B cell (primary cell): Measurements from ENCODE around the gene PTPRN. TPM values are rescaled to one million over a fixed set of nuclear protein-coding genes. Genes with fewer than 3 reads are reported as not detected.

Experiments
- ATAC-seq: fragments of 200-7000 bp; cut with Tn5 transposase; one replicate; pipeline ENCODE4 v1.10.0; 2021; ENCODE audit warnings: low read depth, mild to moderate bottlenecking, moderate number of reproducible peaks, moderate library complexity
- CTCF ChIA-PET: fragments of 350-600 bp; sonication (Branson Sonifier 250); formaldehyde crosslinking; loops from one replicate; lab custom pipeline; 2021; ENCODE audit warnings: antibody characterized with exemption, inconsistent platforms; lab: Charles Lee
- POLR2A ChIA-PET: fragments of 350-600 bp; sonication (Branson Sonifier 250); formaldehyde crosslinking; loops from one replicate; lab custom pipeline; 2021; ENCODE audit warnings: antibody characterized with exemption; lab: Charles Lee
- DNase-seq: peaks from one replicate; pipeline ENCODE4 v3.0.0; 2013
- H2AFZ ChIP-seq: 2 replicates; pipeline ENCODE4 v1.6.1; 2012; ENCODE audit warnings: mild to moderate bottlenecking, low read depth, low read length; ENCODE audit not compliant: insufficient read depth, poor library complexity, severe bottlenecking
- H3K27ac ChIP-seq, 2 donors: 1 replicate in 1 of 2; 2 replicates in 1 of 2; pipeline ENCODE4 v1.5.1; 2012 to 2013; ENCODE audit warnings: low read length in 2 of 2, mild to moderate bottlenecking in 2 of 2, moderate library complexity in 1 of 2
- H3K27me3 ChIP-seq, 4 experiments: fragments of 200-600 bp in 1 of 4; sonication (generic) in 1 of 4; replicated peaks in 1 of 4; 1 replicate in 2 of 4; 2 replicates in 2 of 4; pipeline versions ENCODE4 v1.6.1 to v1.7.0; 2013 to 2016; ENCODE audit warnings: low read length in 3 of 4, mild to moderate bottlenecking in 2 of 4, mixed read lengths in 1 of 4, moderate library complexity in 1 of 4; ENCODE audit not compliant: insufficient read depth in 4 of 4, control insufficient read depth in 3 of 4; ENCODE audit errors: control extremely low read depth in 1 of 4
- H3K36me3 ChIP-seq, 2 experiments: replicated peaks in 1 of 2; 1 replicate in 1 of 2; 2 replicates in 1 of 2; pipeline versions ENCODE4 v1.6.1 to v1.7.1; 2013; ENCODE audit warnings: low read length in 1 of 2; ENCODE audit not compliant: insufficient read depth in 2 of 2, control insufficient read depth in 1 of 2; ENCODE audit errors: control extremely low read depth in 1 of 2, extremely low read depth in 1 of 2
- H3K4me1 ChIP-seq, 2 donors: fragments of 200-600 bp in 1 of 2; sonication (generic) in 1 of 2; 1 replicate in 1 of 2; 2 replicates in 1 of 2; pipeline versions ENCODE4 v1.5.1 to v1.6.1; 2013 to 2017; ENCODE audit warnings: low read length in 2 of 2; ENCODE audit not compliant: control insufficient read depth in 2 of 2, insufficient read depth in 2 of 2
- H3K4me2 ChIP-seq: replicated peaks from 2 replicates; pipeline ENCODE3; 2012; ENCODE audit warnings: mild to moderate bottlenecking, low read depth, low read length; ENCODE audit not compliant: poor library complexity, severe bottlenecking
- H3K4me3 ChIP-seq, 5 experiments: fragments of 200-600 bp in 1 of 5; sonication (generic) in 1 of 5; 1 replicate in 3 of 5; 2 replicates in 2 of 5; pipeline versions ENCODE4 v1.5.1 to v1.7.0; 2011 to 2016; ENCODE audit warnings: low read length in 4 of 5, mild to moderate bottlenecking in 4 of 5, low read depth in 2 of 5, control low read depth in 1 of 5, moderate library complexity in 1 of 5; ENCODE audit not compliant: insufficient read depth in 1 of 5; ENCODE audit errors: control extremely low read depth in 1 of 5, extremely low read depth in 1 of 5
- H3K79me2 ChIP-seq: fragments of 200-600 bp; sonication (generic); one replicate; pipeline ENCODE4 v1.6.0; 2016; ENCODE audit warnings: low read length; ENCODE audit not compliant: control insufficient read depth, insufficient read depth
- H3K9ac ChIP-seq: fragments of 200-600 bp; sonication (generic); 2 replicates; pipeline ENCODE4 v1.6.1; 2017; ENCODE audit warnings: mild to moderate bottlenecking, low read length, moderate library complexity
- H3K9me3 ChIP-seq, 3 donors: one replicate each; pipeline versions ENCODE4 v1.6.1 to v1.7.1; 2013; ENCODE audit warnings: low read length in 2 of 3; ENCODE audit not compliant: control insufficient read depth in 2 of 3, insufficient read depth in 1 of 3; ENCODE audit errors: control extremely low read depth in 1 of 3
- H4K20me1 ChIP-seq: 2 replicates; pipeline ENCODE4 v1.6.0; 2012; ENCODE audit warnings: mild to moderate bottlenecking, low read length; ENCODE audit not compliant: insufficient read depth, control insufficient read depth, poor library complexity, severe bottlenecking
- H3K27ac Mint-ChIP-seq: one replicate; pipeline ENCODE4 v1.8.0; 2021; ENCODE audit warnings: mixed read lengths
- H3K27me3 Mint-ChIP-seq: one replicate; pipeline ENCODE4 v1.8.0; 2021; ENCODE audit warnings: mixed read lengths
- H3K4me1 Mint-ChIP-seq: one replicate; pipeline ENCODE4 v1.8.0; 2021; ENCODE audit warnings: mixed read lengths
- H3K4me3 Mint-ChIP-seq: one replicate; pipeline ENCODE4 v1.8.0; 2021; ENCODE audit warnings: mixed read lengths
- H3K9me3 Mint-ChIP-seq: one replicate; pipeline ENCODE4 v1.8.0; 2022; ENCODE audit warnings: mixed read lengths; ENCODE audit not compliant: insufficient read depth
- CTCF ChIP-seq: fragments of 200-600 bp; IDR thresholded peaks from one replicate; pipeline ENCODE4 v1.8.0; 2022; ENCODE audit warnings: antibody characterized with exemption, mild to moderate bottlenecking
- EZH2 ChIP-seq: IDR thresholded peaks from 2 replicates; pipeline ENCODE4 v1.6.1; 2012; ENCODE audit warnings: borderline replicate concordance, low read depth, mild to moderate bottlenecking, moderate library complexity, low read length; ENCODE audit not compliant: insufficient read depth, poor library complexity, severe bottlenecking
- WGBS: methylation state at CpG from one replicate; pipeline ENCODE4 v1.1.5; 2013; ENCODE audit warnings: missing lambda C conversion rate; ENCODE audit not compliant: insufficient coverage; 5-methylcytosine and 5-hydroxymethylcytosine counted together
- intact Hi-C: fragments of 100-400 bp; cut with micrococcal nuclease; formaldehyde crosslinking; loops from one replicate; pipeline ENCODE4 v1.10.0; 2022
- polyA plus RNA-seq: library from polyadenylated mRNA; depleted of rRNA; stranded (reverse); fragments of >200 nt; gene quantifications from 2 replicates; pipeline ENCODE4 v1.2.3, GENCODE V29; 2012
- total RNA-seq, 2 donors: library from RNA; stranded (reverse); fragments of 120-200 nt in 1 of 2; gene quantifications; 1 replicate in 1 of 2; 2 replicates in 1 of 2; pipeline versions ENCODE4 v1.2.3 to v1.2.4, GENCODE V29; 2013 to 2022

The PTPRN gene
- total and polyA plus RNA-seq, 2 donors (not counting 1 experiment from before 2014, with no cell fraction given): 0.04 TPM; not detected in 1

- Histone ChIP-seq H4K20me1 (no peaks in the 10 kb centered on the region), H3K4me1 (peaks cover 7 to 10% of the 10 kb centered on the region in 2 donors), H3K79me2 (no peaks in the 10 kb centered on the region), H3K9me3 (no peaks in the 10 kb centered on the region), H2AFZ (no peak overlapping the region), H3K36me3 (no peaks in the 10 kb centered on the region), H3K9ac (no peak overlapping the region), H3K27ac (no peak overlapping the region), H3K4me3 (no peak overlapping the region), H3K4me2 (no peak overlapping the region), H3K27me3 (peaks cover 0 to 22% (median 1%) of the 10 kb centered on the region in 4 experiments)
- H3K4me3 Mint-ChIP-seq: no peak overlapping the region
- DNase-seq: no peak
- CTCF ChIA-PET: interaction anchor here (0.9 to 10.3 kb wide), 13 partner anchors 9 to 590 kb away, joined by 3 to 136 read pairs (median 5); partner anchors contain the start of genes ANKZF1, ATG9A, CNPPD1 and DNAJB2
- H3K27me3 Mint-ChIP-seq: peaks cover 32% of the 10 kb centered on the region
- 80% methylated on average over 3 of the region's 5 CpGs for WGBS
- no peaks in the 10 kb centered on the region for H3K9me3 Mint-ChIP-seq
- no peak overlapping the region for H3K27ac Mint-ChIP-seq
- ATAC-seq: no peak
- intact Hi-C loops: no loop called here
- POLR2A ChIA-PET: no interaction called here
- no peak for TF ChIP-seq CTCF
- no peak for TF ChIP-seq EZH2
- peaks cover 6% of the 10 kb centered on the region for H3K4me1 Mint-ChIP-seq
Measured at GRCh38 chr2:219300022-219300421, 9.2 kb downstream of the PTPRN start.

- Histone ChIP-seq H4K20me1 (no peaks in the 10 kb centered on the region), H3K36me3 (no peaks in the 10 kb centered on the region), H3K79me2 (no peaks in the 10 kb centered on the region), H3K9me3 (no peaks in the 10 kb centered on the region), H3K9ac (no peak overlapping the region), H3K4me2 (no peak overlapping the region), H3K27me3 (peaks cover 0 to 22% (median 1%) of the 10 kb centered on the region in 4 experiments), H2AFZ (no peak overlapping the region), H3K27ac (no peak overlapping the region), H3K4me1 (peaks cover 10 to 15% of the 10 kb centered on the region in 2 donors), H3K4me3 (no peak overlapping the region)
- WGBS: 78% methylated on average over 6 of the region's 6 CpGs
- Mint-ChIP-seq H3K27ac (no peak overlapping the region), H3K4me1 (peaks cover 10% of the 10 kb centered on the region), H3K4me3 (no peak overlapping the region), H3K9me3 (no peaks in the 10 kb centered on the region), H3K27me3 (peaks cover 28% of the 10 kb centered on the region)
- ATAC-seq (no peak), DNase-seq (peak; percentile 13)
- TF ChIP-seq EZH2: no peak
- TF ChIP-seq CTCF: no peak
- intact Hi-C loops: loop anchor here (5.0 kb wide), 1 partner anchor 88 kb away; the partner anchor contains the start of gene DNPEP
- ChIA-PET CTCF (interaction anchor here (0.7 to 10.3 kb wide), 15 partner anchors 8 to 230 kb away, joined by 3 to 136 read pairs (median 5); partner anchors contain the start of genes ANKZF1, ATG9A, CNPPD1 and DNAJB2), POLR2A (no interaction called here)
Measured at GRCh38 chr2:219299372-219299760, 9.8 kb downstream of the PTPRN start.
